ENCODE measurements around the gene ADAM10.

GRCh38 chr15:58629625-58630024 is 119.9 kb downstream of the ADAM10 start:
- TF ChIP-seq POLR2A (IDR thresholded peaks at IDR 0.05; ENCODE audit: low read depth, low read length) = no peak
- no peak for TF ChIP-seq POLR2AphosphoS5 (IDR thresholded peaks at IDR 0.05; ENCODE audit: low read depth, low read length)

Data from GM12892 (cell line).